MCF 10A (cell line): ENCODE measurements around the gene TMEM130. TPM values are rescaled to one million over a fixed set of nuclear protein-coding genes. Genes with fewer than 3 reads are reported as not detected.

ENCODE experiments used
- BruUV-seq: library from RNA; stranded (reverse); fragments of 400-500 nt; replicated peaks from 2 replicates; lab custom pipeline; 2021; lab: Mats Ljungman, UMichigan
- CTCF ChIA-PET: fragments of 300-600 bp; sonication (Branson Sonifier 250); formaldehyde crosslinking; extraction: SDS; loops from one replicate; lab custom pipeline; 2021; ENCODE audit warnings: antibody characterized with exemption, inconsistent platforms; lab: Yijun Ruan, JAX
- POLR2A ChIA-PET: fragments of 300-600, 350-650 bp; sonication (Branson Sonifier 250); formaldehyde crosslinking; extraction: SDS; loops from one replicate; lab custom pipeline; 2020; ENCODE audit warnings: antibody characterized with exemption, inconsistent platforms; lab: Yijun Ruan, JAX
- DNase-seq: peaks from one replicate; pipeline ENCODE4 v3.0.0-alpha.2; 2018; ENCODE audit not compliant: unreplicated experiment
- H3K27ac Mint-ChIP-seq: one replicate; pipeline ENCODE4 v1.8.0; 2022; ENCODE audit warnings: mild to moderate bottlenecking, low read depth, mixed read lengths; ENCODE audit not compliant: unreplicated experiment
- H3K27me3 Mint-ChIP-seq: one replicate; pipeline ENCODE4 v1.8.0; 2022; ENCODE audit warnings: mixed read lengths; ENCODE audit not compliant: insufficient read depth, unreplicated experiment
- H3K36me3 Mint-ChIP-seq: one replicate; pipeline ENCODE4 v1.8.0; 2022; ENCODE audit warnings: mild to moderate bottlenecking, moderate library complexity, mixed read lengths; ENCODE audit not compliant: insufficient read depth, unreplicated experiment
- H3K4me1 Mint-ChIP-seq: one replicate; pipeline ENCODE4 v1.8.0; 2022; ENCODE audit warnings: mixed read lengths; ENCODE audit not compliant: insufficient read depth, unreplicated experiment
- H3K4me3 Mint-ChIP-seq: one replicate; pipeline ENCODE4 v1.8.0; 2022; ENCODE audit warnings: mild to moderate bottlenecking, moderate library complexity, mixed read lengths; ENCODE audit not compliant: unreplicated experiment
- H3K9me3 Mint-ChIP-seq: one replicate; pipeline ENCODE4 v1.8.0; 2022; ENCODE audit warnings: mixed read lengths; ENCODE audit not compliant: unreplicated experiment
- CTCF ChIP-seq: fragments of 200-600 bp; IDR thresholded peaks from one replicate; pipeline ENCODE4 v1.8.0; 2022; ENCODE audit warnings: antibody characterized with exemption, mild to moderate bottlenecking; ENCODE audit not compliant: unreplicated experiment
- intact Hi-C: fragments of 100-400 bp; cut with micrococcal nuclease; formaldehyde crosslinking; loops from 2 replicates; pipeline ENCODE4 v1.14.1; 2022
- total RNA-seq: library from RNA; stranded (reverse); gene quantifications from 2 replicates; pipeline ENCODE4 v1.2.3, GENCODE V29; 2022

The TMEM130 gene
- total RNA-seq, 1 experiment from 2014 or later, result not detected

GRCh38 chr7:98826387-98826786, 43.4 kb downstream of the TMEM130 start:
- DNase-seq, result no peak
- no peak for TF ChIP-seq CTCF
- BruUV-seq, result no TSS peak
- POLR2A ChIA-PET, result no interaction called here
- H3K4me1 Mint-ChIP-seq, result peaks cover 5% of the 10 kb centered on the region
- intact Hi-C loops, result no loop called here
- CTCF ChIA-PET, result interaction anchor here (0.7 to 1.6 kb wide), 2 partner anchors 15 to 16 kb away, joined by 3 to 6 read pairs; no protein-coding TSS in a partner anchor
- no peaks in the 10 kb centered on the region for H3K36me3 Mint-ChIP-seq
- no peaks in the 10 kb centered on the region for H3K9me3 Mint-ChIP-seq
- H3K27me3 Mint-ChIP-seq, result no peaks in the 10 kb centered on the region
- no peak overlapping the region for H3K4me3 Mint-ChIP-seq
- H3K27ac Mint-ChIP-seq, result no peak overlapping the region

- BruUV-seq, result no TSS peak
- H3K9me3 Mint-ChIP-seq, result no peaks in the 10 kb centered on the region
- no peaks in the 10 kb centered on the region for H3K27me3 Mint-ChIP-seq
- intact Hi-C loops, result no loop called here
- no peak overlapping the region for H3K4me3 Mint-ChIP-seq
- peaks cover 5% of the 10 kb centered on the region for H3K4me1 Mint-ChIP-seq
- H3K27ac Mint-ChIP-seq, result no peak overlapping the region
- DNase-seq, result no peak
- TF ChIP-seq CTCF, result no peak
- CTCF ChIA-PET, result interaction anchor here (0.9 to 1.7 kb wide), 3 partner anchors 13 to 390 kb away, joined by 4 to 7 read pairs (median 5); no protein-coding TSS in a partner anchor
- POLR2A ChIA-PET, result interaction anchor here (0.7 to 1.8 kb wide), 2 partner anchors 16 to 178 kb away, joined by 3 to 4 read pairs; no protein-coding TSS in a partner anchor
- no peaks in the 10 kb centered on the region for H3K36me3 Mint-ChIP-seq
Measured at GRCh38 chr7:98823226-98823625, 46.6 kb downstream of the TMEM130 start.

- intact Hi-C loops, result no loop called here
- no peak for TF ChIP-seq CTCF
- ChIA-PET POLR2A (no interaction called here), CTCF (interaction anchor here (0.8 kb wide), 1 partner anchor 20 kb away, joined by 5 read pairs; no protein-coding TSS in a partner anchor)
- H3K4me1 Mint-ChIP-seq, result no peaks in the 10 kb centered on the region
- H3K27me3 Mint-ChIP-seq, result no peaks in the 10 kb centered on the region
- no TSS peak for BruUV-seq
- H3K27ac Mint-ChIP-seq, result no peak overlapping the region
- no peaks in the 10 kb centered on the region for H3K9me3 Mint-ChIP-seq
- DNase-seq, result no peak
- H3K4me3 Mint-ChIP-seq, result no peak overlapping the region
- H3K36me3 Mint-ChIP-seq, result no peaks in the 10 kb centered on the region
Measured at GRCh38 chr7:98821348-98821747, 48.5 kb downstream of the TMEM130 start.

DNA sequence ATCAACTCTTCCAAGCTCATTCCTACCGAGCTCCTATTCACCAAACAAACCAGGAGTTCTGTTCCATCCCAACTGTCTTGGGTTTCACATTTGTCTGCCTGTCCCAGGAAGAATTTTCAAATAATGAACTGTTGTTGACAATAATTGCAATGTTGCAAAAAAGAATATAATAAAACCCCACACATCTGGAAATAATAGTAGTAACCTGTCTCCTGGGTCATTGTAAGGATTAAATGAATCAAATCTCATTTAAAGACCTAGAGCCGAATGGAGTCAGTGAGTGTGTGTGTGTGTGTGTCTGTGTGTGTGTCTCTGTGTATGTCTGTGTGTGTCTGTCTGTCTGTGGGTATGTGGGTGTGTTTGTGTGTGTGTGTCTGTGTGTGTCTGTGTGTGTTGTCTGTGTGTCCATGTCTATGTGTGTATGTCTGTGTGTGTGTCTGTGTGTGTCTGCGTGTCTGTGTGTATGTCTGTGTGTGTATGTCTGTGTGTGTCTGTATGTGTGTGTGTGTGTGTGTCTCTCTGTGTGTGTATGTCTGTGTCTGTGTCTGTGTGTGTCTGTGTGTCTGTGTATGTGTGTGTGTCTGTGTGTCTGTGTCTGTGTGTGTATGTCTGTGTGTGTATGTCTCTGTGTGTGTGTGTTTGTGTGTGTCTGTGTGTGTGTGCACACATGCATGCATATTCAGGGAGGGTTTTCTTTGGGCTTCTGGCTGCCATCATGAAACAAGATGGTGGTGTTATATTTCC, 52.7 kb downstream of the TMEM130 start:
- H3K9me3 Mint-ChIP-seq, result no peaks in the 10 kb centered on the region
- peaks cover 16% of the 10 kb centered on the region for H3K27me3 Mint-ChIP-seq
- no peak overlapping the region for H3K4me3 Mint-ChIP-seq
- no peaks in the 10 kb centered on the region for H3K36me3 Mint-ChIP-seq
- intact Hi-C loops, result no loop called here
- DNase-seq, result no peak
- POLR2A ChIA-PET, result no interaction called here
- TF ChIP-seq CTCF, result no peak
- CTCF ChIA-PET, result interaction anchor here (1.0 kb wide), 1 partner anchor 384 kb away, joined by 6 read pairs; no protein-coding TSS in a partner anchor
- no peaks in the 10 kb centered on the region for H3K4me1 Mint-ChIP-seq
- H3K27ac Mint-ChIP-seq, result no peak overlapping the region
- BruUV-seq, result no TSS peak
